Ramos (cell line): ENCODE measurements around the gene TBL1X.
"Not testable (repeated sequence)": the region's sequence is repeated elsewhere in the genome, so short reads cannot be mapped to it uniquely, and the experiment has no call there.

Source experiments
- in situ Hi-C: fragments of 300-500 bp; cut with MboI; formaldehyde crosslinking; loops from one replicate; pipeline ENCODE4 v1.14.3; 2022; ENCODE audit warnings: low sequenced_read_pairs; ENCODE audit not compliant: unreplicated experiment

The TBL1X gene

DNA sequence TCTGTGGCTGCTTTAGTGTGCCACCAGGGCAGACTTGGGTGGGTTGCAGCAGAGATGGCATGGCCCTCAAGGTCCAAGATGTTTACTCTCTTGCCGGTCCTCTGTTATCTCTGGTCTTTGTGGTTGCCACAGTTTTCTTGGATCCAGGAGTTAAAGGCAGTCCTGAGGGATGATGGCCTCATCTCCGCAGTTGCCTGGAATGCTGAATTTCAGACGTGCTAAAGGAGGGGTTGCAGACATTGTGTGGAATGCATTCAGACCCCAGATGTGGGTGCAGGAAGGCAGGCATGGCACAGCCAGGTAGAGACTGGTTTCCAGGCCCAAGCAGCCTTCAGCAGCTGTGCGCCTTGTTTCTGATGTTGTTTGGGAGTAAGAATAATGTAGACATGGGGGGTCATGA is 64.4 kb downstream of the TBL1X start:
- in situ Hi-C loops, result no loop called here

DNA sequence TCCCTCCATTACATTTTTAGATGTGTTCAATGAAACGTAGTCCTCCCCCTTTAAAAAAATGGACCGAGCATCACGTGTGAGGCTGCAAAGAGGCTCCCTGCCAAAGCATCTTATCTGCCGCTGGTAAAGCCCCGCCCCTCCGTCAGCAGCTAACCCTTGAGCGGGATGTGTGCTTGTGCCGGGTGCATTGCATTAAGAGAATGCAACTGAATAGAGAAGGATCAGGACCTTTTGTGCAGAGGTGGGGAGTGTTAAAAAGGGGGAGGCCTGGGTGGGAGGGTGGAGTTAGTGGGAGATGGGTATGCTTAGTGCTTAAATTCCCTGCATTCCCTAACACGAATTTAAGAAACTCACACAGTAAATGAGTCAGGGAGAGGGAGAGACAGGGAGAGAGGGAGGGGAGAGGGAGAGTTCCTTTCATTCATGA is 66.0 kb downstream of the TBL1X start:
- in situ Hi-C loops, result no loop called here

DNA sequence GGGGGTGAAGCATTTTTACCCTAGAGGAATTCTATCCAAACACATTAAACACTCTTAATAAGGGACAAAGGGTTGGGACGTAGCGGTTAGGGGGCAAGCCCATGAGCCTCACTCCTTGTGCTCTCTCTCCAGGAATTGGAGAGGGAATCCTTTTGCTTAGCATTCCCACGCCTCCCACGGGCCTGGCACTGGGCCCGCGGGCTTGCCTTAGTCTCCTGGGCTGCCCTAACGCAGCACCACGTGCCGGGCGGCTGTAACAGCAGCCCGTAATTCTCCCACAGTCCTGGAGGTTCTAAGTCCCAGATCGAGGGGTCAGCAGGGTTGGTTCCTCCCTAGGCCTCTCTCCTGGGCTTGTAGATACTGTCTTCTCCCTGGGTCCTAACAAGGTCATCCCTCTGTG is 67.5 kb downstream of the TBL1X start:
- in situ Hi-C loops, result no loop called here

DNA sequence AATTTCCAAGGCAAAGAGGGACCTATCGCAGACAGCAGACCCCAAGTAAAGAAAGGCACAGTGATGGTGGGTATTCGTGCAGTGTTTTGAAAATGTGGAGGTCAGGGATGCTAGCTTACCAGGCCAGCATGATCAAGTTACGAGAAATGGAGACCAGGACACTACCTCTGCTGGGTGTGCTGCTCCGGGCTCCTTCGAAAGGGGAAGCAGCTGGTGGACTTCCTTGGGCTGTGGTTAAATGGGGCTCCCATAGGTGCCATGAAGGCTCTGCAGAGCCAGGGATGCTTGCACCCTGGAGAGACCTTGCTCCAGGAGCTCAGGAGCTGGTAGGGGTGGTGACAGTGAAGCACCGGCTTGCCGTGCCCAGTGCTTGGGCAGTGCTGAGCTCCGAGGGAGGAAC is 68.8 kb downstream of the TBL1X start:
- in situ Hi-C loops, result no loop called here

DNA sequence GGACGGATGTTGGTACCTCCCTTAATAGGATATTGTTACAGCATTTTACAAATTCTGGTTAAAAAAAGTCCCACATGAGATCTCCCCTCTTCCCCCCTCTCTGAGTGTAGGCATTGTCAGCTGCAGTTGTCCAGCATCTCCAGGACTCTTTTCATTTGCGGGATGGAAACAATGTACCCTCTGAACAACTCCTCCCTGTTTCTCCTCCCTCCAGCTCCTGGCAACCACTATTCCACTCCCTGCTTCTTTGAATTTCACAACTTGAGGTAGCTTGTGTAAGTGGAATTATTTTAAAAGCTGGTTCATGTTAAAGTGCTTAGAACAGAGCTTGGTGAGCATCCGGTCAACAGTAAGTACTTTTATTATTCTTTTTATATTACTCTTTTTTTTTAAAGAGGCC is 69.8 kb downstream of the TBL1X start:
- in situ Hi-C loops, result no loop called here

DNA sequence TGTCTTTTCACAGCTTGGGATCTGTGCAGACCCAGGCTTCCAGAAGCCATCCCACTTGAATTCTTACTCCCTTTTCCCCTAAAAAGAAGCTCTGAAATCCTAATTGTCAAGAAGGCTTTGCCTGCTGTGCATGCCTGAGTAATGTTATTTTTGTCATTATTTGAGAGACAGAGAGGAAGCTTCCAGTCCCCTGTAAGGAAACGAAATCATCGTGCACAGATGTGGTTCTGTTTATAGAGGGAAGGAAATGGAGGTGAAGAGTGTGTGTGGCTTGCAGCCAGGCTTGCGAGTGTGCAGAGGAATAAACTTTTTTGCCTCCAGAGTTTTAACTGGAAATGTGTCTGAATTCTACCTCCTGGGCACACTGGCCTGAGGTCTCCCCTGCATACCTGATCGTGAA is 70.2 kb downstream of the TBL1X start:
- in situ Hi-C loops, result no loop called here

DNA sequence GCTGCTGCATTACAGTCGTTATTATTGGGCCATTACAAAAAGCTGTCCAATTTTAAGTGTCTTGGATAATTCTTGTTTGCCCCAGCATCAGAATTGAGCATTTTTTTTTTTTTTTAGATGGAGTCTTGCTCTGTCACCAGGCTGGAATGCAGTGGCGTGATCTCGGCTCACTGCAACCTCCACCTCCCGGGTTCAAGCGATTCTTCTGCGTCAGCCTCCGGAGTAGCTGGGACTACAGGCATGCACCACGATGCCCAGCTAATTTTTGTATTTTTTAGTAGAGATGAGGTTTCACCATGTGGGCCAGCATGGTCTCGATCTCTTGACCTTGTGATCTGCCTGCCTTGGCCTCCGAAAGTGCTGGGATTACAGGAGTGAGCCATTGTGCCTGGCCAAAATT is 71.3 kb downstream of the TBL1X start:
- in situ Hi-C loops, result not testable (repeated sequence)

DNA sequence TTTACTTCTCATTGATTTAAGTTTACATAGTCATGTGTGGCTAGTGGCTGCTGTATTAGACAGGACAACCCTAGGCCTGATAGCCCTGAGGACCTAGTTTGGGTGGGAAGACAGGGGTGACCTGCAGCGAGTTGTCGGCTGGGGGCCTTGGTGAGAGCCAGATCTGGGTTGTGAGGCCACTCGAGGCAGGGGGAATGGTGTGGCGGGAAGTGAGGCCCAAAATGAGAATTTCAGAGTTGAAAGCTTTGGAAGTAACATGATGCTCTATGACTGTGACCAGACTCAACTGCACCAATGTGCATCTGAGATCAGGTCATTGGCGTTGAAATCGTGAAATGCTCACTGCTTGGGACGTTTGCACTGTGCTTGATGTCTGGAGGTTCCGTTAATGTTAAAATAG is 72.9 kb downstream of the TBL1X start:
- in situ Hi-C loops, result no loop called here

DNA sequence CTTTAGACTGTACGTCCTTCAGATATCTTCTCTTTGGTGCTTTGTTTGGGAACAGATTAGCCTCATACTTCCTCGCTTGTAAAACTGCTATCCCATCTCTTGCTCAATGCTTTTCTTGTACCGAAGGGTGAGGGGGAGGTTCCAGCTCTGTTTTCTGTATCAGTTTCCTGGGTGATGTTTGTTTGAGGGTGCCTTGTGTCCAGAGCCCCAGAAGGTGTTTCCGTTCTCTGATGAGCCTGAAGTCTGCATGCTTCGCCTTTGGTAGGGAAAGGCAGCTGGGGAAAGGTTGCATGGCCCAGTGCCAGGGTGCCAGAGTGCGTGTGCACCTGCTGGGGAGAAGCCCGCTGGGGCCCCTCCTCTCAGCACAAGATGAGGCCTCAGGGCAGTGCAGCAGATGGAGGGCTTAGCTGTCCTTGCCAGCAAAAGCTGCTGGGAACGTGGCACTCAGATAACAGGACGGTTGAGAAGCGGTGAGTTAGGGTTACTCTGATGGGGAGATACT is 73.7 kb downstream of the TBL1X start:
- in situ Hi-C loops, result no loop called here

DNA sequence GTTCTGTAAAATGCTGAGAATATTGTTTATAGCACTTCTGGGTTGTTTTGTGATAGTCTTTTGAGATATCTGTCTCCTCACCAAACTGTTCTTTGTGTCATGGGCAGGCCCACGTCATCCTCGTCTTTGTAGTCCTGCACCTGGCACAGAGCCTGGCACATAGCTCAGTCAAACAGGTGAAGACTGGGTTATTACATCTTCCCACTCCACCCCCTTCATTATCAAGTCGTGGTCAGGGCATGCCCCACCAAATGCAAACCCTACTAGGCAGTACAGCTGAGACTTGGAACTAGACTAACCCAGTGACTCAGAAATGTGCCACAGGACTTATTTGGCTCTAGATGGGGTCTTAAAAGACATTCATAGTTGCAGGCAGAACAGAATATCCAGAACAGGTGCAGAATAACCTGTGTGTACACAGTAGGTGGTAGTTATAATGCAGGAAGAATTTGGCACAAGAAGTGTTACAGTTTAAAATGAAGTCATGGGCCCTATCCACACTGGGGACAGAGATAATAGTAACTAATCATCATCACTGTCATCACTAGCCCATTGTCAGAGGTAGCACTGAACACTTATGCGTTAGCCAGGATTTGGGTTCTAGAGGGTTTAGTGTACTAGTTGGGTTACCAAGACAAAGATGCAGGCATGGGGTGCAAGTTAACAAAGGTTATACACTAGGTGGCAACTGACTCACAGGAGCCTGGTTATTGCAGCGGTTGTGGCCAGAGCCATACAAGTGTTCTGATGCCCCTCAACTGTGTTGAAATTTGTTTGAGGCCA is 74.9 kb downstream of the TBL1X start:
- in situ Hi-C loops, result no loop called here

DNA sequence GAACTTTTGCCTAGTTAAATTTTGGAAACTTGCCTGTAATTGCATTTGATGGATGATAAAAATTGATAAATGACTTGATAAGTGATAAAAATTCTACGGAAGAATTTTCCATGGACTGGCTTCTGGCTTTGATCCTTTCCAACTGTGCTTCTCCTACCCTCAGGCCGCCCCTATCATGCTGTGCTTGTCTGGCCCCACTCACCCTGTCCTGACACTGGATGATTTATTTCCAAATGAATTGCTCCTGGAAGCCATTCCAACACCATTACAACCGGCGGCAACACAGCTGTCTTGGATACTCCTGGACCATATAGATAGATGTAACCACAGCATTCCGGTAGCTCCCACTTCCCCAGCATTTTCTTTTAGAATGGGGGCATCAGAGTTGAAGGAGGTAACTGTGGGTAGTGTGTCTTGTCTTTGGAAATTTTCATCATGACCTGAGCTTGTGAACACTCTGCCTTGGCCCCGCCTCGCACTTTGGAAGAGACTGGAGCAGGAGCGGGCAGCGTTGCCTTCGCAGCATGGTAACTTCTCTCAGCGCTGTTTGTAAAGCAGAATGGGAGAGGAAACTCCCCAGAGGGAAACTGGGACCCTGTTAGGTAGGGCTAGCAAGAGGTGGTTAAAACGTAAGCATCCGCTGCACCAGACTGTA is 77.4 kb downstream of the TBL1X start:
- in situ Hi-C loops, result no loop called here

DNA sequence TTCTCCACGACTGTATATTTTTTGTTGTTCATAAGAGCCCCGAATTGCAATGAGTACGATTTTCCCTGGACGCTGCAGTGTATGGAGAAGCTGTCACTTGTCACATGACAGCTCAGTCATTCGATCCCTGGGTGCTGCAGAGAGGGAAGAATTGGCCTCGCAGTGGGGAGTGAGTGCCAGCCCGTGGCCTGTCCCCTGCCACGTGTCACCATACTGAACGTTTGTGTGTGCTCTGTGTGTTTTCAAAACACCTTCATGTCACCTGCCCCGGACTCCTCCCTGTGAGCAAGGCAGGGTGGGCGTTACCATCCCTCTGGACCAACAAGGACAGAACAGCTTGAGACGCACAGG is 77.9 kb downstream of the TBL1X start:
- in situ Hi-C loops, result no loop called here

DNA sequence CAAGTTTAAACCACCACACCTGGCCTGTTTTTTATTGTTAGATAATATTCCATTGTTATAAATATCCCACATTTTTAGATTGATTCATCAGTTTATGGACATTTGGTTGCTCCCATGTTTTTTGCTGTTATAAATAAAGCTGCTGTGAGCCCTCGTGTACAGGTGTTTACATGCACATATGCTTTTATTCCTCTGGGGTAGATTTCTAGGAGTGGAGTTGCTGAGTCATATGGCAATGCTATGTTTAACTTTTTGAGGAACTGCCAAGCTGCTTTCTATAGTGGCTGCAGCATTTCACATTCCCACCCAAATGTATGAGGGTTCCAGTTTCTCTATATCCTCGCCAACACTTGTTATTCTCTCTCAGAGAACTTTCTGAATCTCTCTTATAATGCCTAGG is 90.5 kb downstream of the TBL1X start:
- in situ Hi-C loops, result loop anchor here (25.0 kb wide), 1 partner anchor 93 kb away; the partner anchor contains the start of gene TBL1X

DNA sequence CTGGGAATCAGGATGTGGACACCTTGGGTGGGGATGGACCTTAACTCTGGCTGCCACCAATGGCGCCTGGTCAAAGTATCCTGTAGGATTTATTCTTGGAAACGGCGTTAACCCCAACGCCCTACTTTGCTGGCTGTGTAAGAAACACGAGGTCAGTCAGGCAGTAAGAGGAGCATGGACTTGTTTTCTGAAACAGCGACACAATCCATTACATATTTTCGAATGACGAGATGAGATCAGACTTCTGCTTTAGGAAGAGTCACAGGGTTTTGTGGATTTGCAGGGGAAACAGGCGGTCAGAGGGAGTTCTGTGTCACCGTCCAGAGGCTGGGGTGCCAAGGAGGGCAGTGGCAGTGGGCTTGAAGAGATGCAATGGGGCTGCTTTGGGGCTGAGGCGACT is 92.2 kb downstream of the TBL1X start:
- in situ Hi-C loops, result loop anchor here (25.0 kb wide), 1 partner anchor 95 kb away; the partner anchor contains the start of gene TBL1X

DNA sequence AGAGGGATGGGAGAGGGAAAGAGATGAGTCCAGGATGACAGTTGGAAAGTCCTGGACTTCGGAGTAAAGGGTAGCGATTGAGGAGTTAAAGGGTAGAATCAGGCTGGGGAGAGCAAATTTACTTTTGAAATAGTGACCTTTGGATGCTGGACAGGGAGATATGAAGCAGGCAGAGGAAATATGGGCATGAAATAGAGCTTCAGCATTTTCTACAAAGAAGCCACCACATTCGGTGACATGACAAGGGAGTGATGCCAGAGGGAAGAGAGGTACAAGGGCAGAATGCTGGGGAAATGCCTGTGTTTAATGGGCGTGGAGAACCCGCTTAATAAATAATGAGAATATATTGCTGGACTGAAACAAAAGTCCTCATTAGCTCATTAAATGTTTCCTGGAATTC is 92.7 kb downstream of the TBL1X start:
- in situ Hi-C loops, result loop anchor here (25.0 kb wide), 1 partner anchor 95 kb away; the partner anchor contains the start of gene TBL1X

DNA sequence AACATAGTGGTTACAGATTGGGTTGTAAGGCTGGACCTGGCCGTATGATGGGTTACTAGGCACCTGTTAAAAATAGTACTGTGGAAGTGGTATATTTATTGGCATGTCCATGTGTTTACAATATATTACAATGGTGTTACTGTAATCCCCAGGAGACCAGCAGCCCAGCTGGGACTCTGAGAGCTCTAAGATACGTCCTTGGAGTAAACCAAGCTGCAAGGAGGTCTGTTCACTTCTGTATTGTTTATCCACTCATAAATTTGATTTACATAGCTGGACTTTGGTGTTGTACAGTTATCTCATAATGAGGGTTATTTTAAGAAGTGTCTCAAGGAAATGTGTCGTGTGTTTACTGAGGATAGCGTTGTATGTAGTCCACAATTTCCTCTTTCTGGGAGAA is 93.8 kb downstream of the TBL1X start:
- in situ Hi-C loops, result loop anchor here (25.0 kb wide), 1 partner anchor 96 kb away; the partner anchor contains the start of gene TBL1X

DNA sequence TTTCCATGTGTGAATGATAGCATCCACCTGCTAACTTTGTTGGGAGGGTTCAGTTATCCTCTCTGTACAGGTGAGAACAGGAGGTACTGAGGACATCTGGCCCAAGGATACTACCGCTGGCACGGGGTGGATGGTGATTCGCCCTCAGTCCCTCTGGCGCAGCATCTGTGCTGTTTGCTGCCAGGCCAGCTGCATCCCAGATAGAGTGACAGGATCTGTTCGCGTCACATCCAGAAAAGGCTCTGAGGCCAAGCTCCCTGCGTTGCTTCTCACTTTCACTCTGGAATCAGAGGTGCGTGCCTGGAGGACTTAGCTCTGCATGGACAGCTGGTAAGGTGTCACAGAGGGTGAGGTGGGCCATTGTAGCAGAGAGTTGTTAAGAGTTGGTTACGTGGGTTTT is 95.4 kb downstream of the TBL1X start:
- in situ Hi-C loops, result loop anchor here (25.0 kb wide), 1 partner anchor 98 kb away; the partner anchor contains the start of gene TBL1X

DNA sequence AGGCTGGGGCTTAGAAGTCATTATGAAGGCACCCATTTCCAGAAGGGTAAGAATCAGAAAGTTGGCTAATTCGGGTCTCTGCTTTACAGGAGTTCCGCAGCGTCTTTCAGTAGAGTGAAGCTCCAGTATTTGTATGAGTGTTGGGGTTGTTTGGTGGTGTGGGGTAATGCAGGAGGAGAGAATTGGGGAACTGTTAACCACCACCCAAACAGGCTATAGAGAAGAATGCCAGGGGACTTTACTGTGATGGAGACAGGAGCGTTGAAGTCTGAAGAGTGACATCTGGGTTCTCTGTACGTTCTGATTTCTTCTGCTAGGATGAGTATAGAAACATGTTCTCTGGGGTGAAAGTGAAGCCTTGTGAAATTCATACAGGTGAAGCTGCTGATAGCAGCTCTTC is 96.3 kb downstream of the TBL1X start:
- in situ Hi-C loops, result loop anchor here (25.0 kb wide), 1 partner anchor 99 kb away; the partner anchor contains the start of gene TBL1X

DNA sequence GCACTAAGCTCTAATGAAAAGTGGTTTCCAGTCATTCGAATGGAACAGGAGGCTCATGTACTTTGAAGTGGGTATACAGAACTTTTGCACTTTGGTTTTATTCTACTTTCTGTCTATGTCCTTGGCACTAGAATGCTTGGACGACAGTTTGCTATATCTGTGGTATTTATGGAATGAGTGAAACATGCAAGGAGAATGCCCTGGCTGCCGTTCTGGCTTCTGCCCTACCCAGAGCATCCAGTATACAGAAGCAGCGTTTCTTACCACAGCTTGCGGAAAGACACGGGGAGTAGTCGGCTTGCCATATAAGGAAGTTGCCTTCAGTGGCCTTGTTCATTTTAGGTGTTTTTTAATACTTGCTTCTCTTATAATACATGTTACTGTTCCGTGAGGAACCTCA is 98.0 kb downstream of the TBL1X start:
- in situ Hi-C loops, result loop anchor here (25.0 kb wide), 1 partner anchor 101 kb away; the partner anchor contains the start of gene TBL1X

DNA sequence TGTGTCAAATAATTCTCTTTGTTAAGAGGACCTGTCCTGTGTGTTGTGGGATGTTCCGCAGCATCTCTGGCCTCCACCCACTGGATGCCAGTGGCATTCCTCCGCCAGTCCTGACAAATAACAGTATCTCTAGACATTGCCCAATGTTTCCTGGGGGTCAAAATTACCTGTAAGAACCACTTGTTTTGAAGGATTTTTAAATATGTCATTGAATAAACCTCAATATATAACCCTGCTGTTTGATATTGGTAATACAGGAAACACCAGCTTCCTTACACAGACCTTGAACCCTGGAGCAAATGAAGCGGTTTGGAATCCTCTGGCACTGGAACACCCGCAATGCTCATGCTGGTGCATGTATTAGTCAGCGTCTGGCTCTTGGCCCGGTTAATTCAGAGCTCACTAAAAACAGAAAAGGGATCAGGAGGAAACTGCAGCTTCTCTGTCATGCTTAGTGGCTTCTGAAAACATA is 101.3 kb downstream of the TBL1X start:
- in situ Hi-C loops, result loop anchor here (25.0 kb wide), 1 partner anchor 104 kb away; the partner anchor contains the start of gene TBL1X

DNA sequence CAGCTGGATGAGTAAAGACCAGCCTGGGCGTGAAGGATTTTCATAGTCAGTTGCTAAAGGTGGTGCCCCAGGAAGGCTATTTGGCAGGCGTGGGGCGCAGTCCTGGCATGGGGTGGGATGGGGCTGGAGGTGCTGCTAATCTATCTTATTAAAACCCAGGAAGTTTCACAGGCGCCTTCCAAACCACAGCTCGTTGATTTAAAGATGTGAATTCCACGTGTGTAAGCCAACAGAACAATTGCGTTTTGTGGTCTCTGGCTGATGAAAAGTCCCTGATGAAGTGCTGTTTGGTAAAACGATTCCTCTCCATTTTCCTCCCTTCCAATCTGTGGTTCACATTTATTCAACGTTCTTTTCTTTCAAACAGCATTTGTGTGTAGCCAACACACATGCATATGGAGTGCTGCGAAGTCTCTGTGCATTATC is 105.0 kb downstream of the TBL1X start:
- in situ Hi-C loops, result loop anchor here (25.0 kb wide), 1 partner anchor 108 kb away; the partner anchor contains the start of gene TBL1X
